Endothelial cell of umbilical vein (primary cell): ENCODE data around the gene VTI1A. TPM values are rescaled to one million over a fixed set of nuclear protein-coding genes. Genes with fewer than 3 reads are reported as not detected.
A peak's percentile ranks its signal among the peaks of the same experiment; 100 is the strongest.

ENCODE experiments used
- BruUV-seq: library from RNA; stranded (reverse); fragments of 400-500 nt; replicated peaks from 2 replicates; lab custom pipeline; 2021; lab: Mats Ljungman, UMichigan
- CTCF ChIA-PET: fragments of 300-600, 350-600 bp; sonication (Branson Sonifier 250); formaldehyde crosslinking; loops from one replicate; lab custom pipeline; 2021; ENCODE audit warnings: antibody characterized with exemption, inconsistent platforms; lab: Charles Lee
- POLR2A ChIA-PET: fragments of 300-600, 350-600 bp; sonication (Branson Sonifier 250); formaldehyde crosslinking; loops from one replicate; lab custom pipeline; 2021; ENCODE audit warnings: antibody characterized with exemption, inconsistent platforms; lab: Charles Lee
- DNase-seq: peaks from one replicate; pipeline ENCODE4 v3.0.0-alpha.2; 2011; ENCODE audit warnings: low read depth, low spot score
- FAIRE-seq: peaks from 2 replicates; lab custom pipeline; 2011; peaks lifted over from hg19 to GRCh38; lab: Jason Lieb, UNC
- H2AFZ ChIP-seq: 2 replicates; pipeline ENCODE4 v1.6.0; 2012; ENCODE audit warnings: low read depth, low read length, control low read depth, inconsistent platforms
- H3K27ac ChIP-seq: 2 replicates; pipeline ENCODE4 v1.5.1; 2011; ENCODE audit warnings: low read depth, mild to moderate bottlenecking, control low read depth, low read length, moderate library complexity; ENCODE audit not compliant: insufficient read depth
- H3K27me3 ChIP-seq, 2 experiments: 2 replicates each; pipeline versions ENCODE4 v1.6.0 to v1.6.1; 2011; ENCODE audit warnings: low read length in 2 of 2, mixed read lengths in 1 of 2; ENCODE audit not compliant: control insufficient read depth in 2 of 2, insufficient read depth in 2 of 2
- H3K36me3 ChIP-seq, 2 experiments: 2 replicates in 1 of 2; 3 replicates in 1 of 2; pipeline ENCODE4 v1.5.1; 2011; ENCODE audit warnings: low read length in 2 of 2, mild to moderate bottlenecking in 1 of 2, moderate library complexity in 1 of 2; ENCODE audit not compliant: control insufficient read depth in 2 of 2, insufficient read depth in 2 of 2; ENCODE audit errors: extremely low read depth in 1 of 2
- H3K4me1 ChIP-seq: 3 replicates; pipeline ENCODE4 v1.5.1; 2011; ENCODE audit warnings: mild to moderate bottlenecking, low read length; ENCODE audit not compliant: control insufficient read depth, insufficient read depth; ENCODE audit errors: extremely low read depth
- H3K4me2 ChIP-seq: 2 replicates; pipeline ENCODE4 v1.6.1; 2011; ENCODE audit warnings: low read length, control low read depth, mixed read lengths; ENCODE audit not compliant: insufficient read depth
- H3K4me3 ChIP-seq, 3 experiments: fragments of 200-600 bp in 1 of 3; sonication (generic), shearing (Covaris generic) in 1 of 3; replicated peaks in 1 of 3; 2 replicates each; pipeline ENCODE4 v1.5.1; 2011 to 2016; ENCODE audit warnings: control low read depth in 3 of 3, low read length in 3 of 3, mild to moderate bottlenecking in 2 of 3, inconsistent platforms in 1 of 3, low read depth in 1 of 3, moderate library complexity in 1 of 3; ENCODE audit not compliant: insufficient read depth in 1 of 3
- H3K79me2 ChIP-seq: 2 replicates; pipeline ENCODE4 v1.6.0; 2012; ENCODE audit warnings: low read length, inconsistent platforms; ENCODE audit not compliant: control insufficient read depth, insufficient read depth
- H3K9ac ChIP-seq: replicated peaks from 2 replicates; pipeline ENCODE3; 2011; ENCODE audit warnings: low read length, control low read depth; ENCODE audit not compliant: insufficient read depth; ENCODE audit errors: extremely low read depth
- H3K9me1 ChIP-seq: replicated peaks from 3 replicates; pipeline ENCODE4 v1.6.0; 2011; ENCODE audit warnings: mild to moderate bottlenecking, low read length; ENCODE audit not compliant: control insufficient read depth, insufficient read depth; ENCODE audit errors: extremely low read depth
- H3K9me3 ChIP-seq: replicated peaks from 2 replicates; pipeline ENCODE4 v1.5.1; 2012; ENCODE audit warnings: low read length, inconsistent platforms; ENCODE audit not compliant: control insufficient read depth, insufficient read depth
- H4K20me1 ChIP-seq: replicated peaks from 2 replicates; pipeline ENCODE3; 2011; ENCODE audit warnings: mild to moderate bottlenecking, low read length; ENCODE audit not compliant: control insufficient read depth, insufficient read depth; ENCODE audit errors: extremely low read depth
- EZH2 ChIP-seq: IDR thresholded peaks from 2 replicates; pipeline ENCODE4 v1.6.1; 2012; ENCODE audit warnings: borderline replicate concordance, low read depth, mild to moderate bottlenecking, moderate library complexity, low read length, inconsistent platforms; ENCODE audit not compliant: severe bottlenecking
- FOS ChIP-seq: IDR thresholded peaks from 2 replicates; pipeline ENCODE4 v1.6.1; 2011; ENCODE audit warnings: mild to moderate bottlenecking, low read length, moderate library complexity, borderline replicate concordance; ENCODE audit not compliant: insufficient read depth
- GATA2 ChIP-seq: IDR thresholded peaks from 2 replicates; pipeline ENCODE4 v1.7.0; 2011; ENCODE audit warnings: low read depth, mild to moderate bottlenecking, moderate library complexity, mixed read lengths, low read length; ENCODE audit not compliant: insufficient read length, insufficient read depth
- JUN ChIP-seq: IDR thresholded peaks from 2 replicates; pipeline ENCODE4 v1.6.1; 2011; ENCODE audit warnings: borderline replicate concordance, low read depth; ENCODE audit not compliant: insufficient read length, insufficient read depth
- MYC ChIP-seq: IDR thresholded peaks from one replicate; pipeline ENCODE4 v1.6.1; 2011; ENCODE audit warnings: mild to moderate bottlenecking, low read depth, low read length
- POLR2A ChIP-seq: IDR thresholded peaks from 2 replicates; pipeline ENCODE4 v1.6.1; 2012; ENCODE audit warnings: low read depth, mild to moderate bottlenecking, control low read depth, low read length
- POLR2AphosphoS5 ChIP-seq: IDR thresholded peaks from 2 replicates; pipeline ENCODE4 v1.6.1; 2012; ENCODE audit warnings: low read depth, mild to moderate bottlenecking, control low read depth, low read length, moderate library complexity; ENCODE audit not compliant: insufficient read depth
- dilution Hi-C: fragments of 300-500 bp; cut with MboI; formaldehyde crosslinking; loops from one replicate; pipeline ENCODE4 v1.15.0; 2019; ENCODE audit warnings: low sequenced_read_pairs; ENCODE audit not compliant: extremely low pct_ligation_motif_present
- intact Hi-C: fragments of 100-400 bp; cut with micrococcal nuclease; formaldehyde crosslinking; loops from one replicate; pipeline ENCODE4 v1.10.0; 2022
- polyA plus RNA-seq, 4 experiments: library from polyadenylated mRNA; depleted of rRNA in 3 of 4; stranded (reverse) in 3 of 4; unstranded in 1 of 4; fragments of >200 nt; gene quantifications; 2 replicates each; pipeline versions ENCODE4 v1.2.1 to v1.2.3, GENCODE V29; 2011 to 2012; ENCODE audit warnings: missing spikeins in 1 of 4
- total RNA-seq: library from RNA; stranded (reverse); gene quantifications from 2 replicates; pipeline ENCODE4 v1.2.3, GENCODE V29; 2021
- TF ChIP-seq, protein P1 (sequence below), 2 donors: IDR thresholded peaks; 1 replicate in 1 of 2; 2 replicates in 1 of 2; pipeline ENCODE4 v1.5.1; 2011; ENCODE audit warnings: low read length in 2 of 2, mild to moderate bottlenecking in 2 of 2, moderate library complexity in 2 of 2, control low read depth in 1 of 2, inconsistent platforms in 1 of 2, low read depth in 1 of 2; ENCODE audit not compliant: insufficient read depth in 1 of 2; ENCODE audit errors: extremely low read depth in 1 of 2
- TF ChIP-seq, protein P2 (sequence below): IDR thresholded peaks from 2 replicates; pipeline ENCODE4 v1.6.1; 2011; ENCODE audit not compliant: insufficient read depth, insufficient read length

VTI1A gene
- total and polyA plus RNA-seq, 2 donors (not counting 3 experiments of a cell fraction or from before 2014, with no cell fraction given) = 10.8 to 35.6 TPM

DNA sequence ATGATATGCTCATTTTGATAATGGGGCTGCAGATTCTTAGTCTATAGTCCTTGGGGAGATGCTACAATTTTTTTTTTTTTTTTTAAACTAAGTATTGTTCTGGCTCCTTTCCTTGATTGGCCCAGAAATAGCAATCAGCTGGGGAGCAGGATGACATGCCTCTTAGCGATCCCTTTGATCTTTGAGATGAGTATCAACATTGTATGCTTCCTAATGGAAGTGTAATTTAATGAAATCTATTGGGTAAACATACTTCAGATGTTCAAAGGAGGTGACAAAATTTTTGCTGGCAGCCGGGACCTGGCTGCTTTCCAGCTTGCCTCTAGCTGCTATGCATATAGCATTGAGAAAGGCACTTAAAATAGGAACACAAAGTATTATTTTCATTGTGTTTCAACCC lies 43.5 kb downstream of the VTI1A start:
- Histone ChIP-seq H3K9me1 (no peaks in the 10 kb centered on the region), H2AFZ (no peak overlapping the region), H3K27me3 (no peaks in the 10 kb centered on the region), H3K9ac (no peak overlapping the region), H3K79me2 (no peaks in the 10 kb centered on the region), H3K36me3 (no peaks in the 10 kb centered on the region), H3K27ac (no peak overlapping the region), H3K9me3 (no peaks in the 10 kb centered on the region), H3K4me1 (peaks cover 2% of the 10 kb centered on the region), H4K20me1 (no peaks in the 10 kb centered on the region), H3K4me3 (no peak overlapping the region), H3K4me2 (no peak overlapping the region)
- dilution Hi-C loops = no loop called here
- no peak for TF ChIP-seq EZH2
- TF ChIP-seq POLR2AphosphoS5 = no peak
- no peak for TF ChIP-seq FOS
- no TSS peak for BruUV-seq
- FAIRE-seq = no peak
- CTCF ChIA-PET = interaction anchor here (2.3 kb wide), 1 partner anchor 18 kb away, joined by 13 read pairs; no protein-coding TSS in a partner anchor
- POLR2A ChIA-PET = no interaction called here
- DNase-seq = peak; percentile 39
- intact Hi-C loops = no loop called here

- no peaks in the 10 kb centered on the region for H3K9me1 ChIP-seq
- no peaks in the 10 kb centered on the region for H3K9me3 ChIP-seq
- no peaks in the 10 kb centered on the region for H3K79me2 ChIP-seq
- dilution Hi-C loops (no loop called here), intact Hi-C loops (no loop called here)
- no peak overlapping the region for H2AFZ ChIP-seq
- no peak for FAIRE-seq
- no peak overlapping the region for H3K9ac ChIP-seq
- no peak overlapping the region for H3K27ac ChIP-seq
- H3K4me2 ChIP-seq = no peak overlapping the region
- H3K4me3 ChIP-seq = no peak overlapping the region
- TF ChIP-seq POLR2A (no peak), MYC (no peak), FOS (no peak), GATA2 (no peak), EZH2 (no peak), POLR2AphosphoS5 (no peak), JUN (no peak)
- TF ChIP-seq, protein P1, sequence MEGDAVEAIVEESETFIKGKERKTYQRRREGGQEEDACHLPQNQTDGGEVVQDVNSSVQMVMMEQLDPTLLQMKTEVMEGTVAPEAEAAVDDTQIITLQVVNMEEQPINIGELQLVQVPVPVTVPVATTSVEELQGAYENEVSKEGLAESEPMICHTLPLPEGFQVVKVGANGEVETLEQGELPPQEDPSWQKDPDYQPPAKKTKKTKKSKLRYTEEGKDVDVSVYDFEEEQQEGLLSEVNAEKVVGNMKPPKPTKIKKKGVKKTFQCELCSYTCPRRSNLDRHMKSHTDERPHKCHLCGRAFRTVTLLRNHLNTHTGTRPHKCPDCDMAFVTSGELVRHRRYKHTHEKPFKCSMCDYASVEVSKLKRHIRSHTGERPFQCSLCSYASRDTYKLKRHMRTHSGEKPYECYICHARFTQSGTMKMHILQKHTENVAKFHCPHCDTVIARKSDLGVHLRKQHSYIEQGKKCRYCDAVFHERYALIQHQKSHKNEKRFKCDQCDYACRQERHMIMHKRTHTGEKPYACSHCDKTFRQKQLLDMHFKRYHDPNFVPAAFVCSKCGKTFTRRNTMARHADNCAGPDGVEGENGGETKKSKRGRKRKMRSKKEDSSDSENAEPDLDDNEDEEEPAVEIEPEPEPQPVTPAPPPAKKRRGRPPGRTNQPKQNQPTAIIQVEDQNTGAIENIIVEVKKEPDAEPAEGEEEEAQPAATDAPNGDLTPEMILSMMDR (IDR thresholded peaks at IDR 0.05; ENCODE audit: extremely low read depth in 1 of 2, insufficient read depth in 1 of 2, low read depth in 1 of 2, low read length in 2 of 2) = no peak
- TF ChIP-seq, protein P2, sequence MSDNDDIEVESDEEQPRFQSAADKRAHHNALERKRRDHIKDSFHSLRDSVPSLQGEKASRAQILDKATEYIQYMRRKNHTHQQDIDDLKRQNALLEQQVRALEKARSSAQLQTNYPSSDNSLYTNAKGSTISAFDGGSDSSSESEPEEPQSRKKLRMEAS = no peak
- no TSS peak for BruUV-seq
- no peaks in the 10 kb centered on the region for H3K36me3 ChIP-seq
- POLR2A ChIA-PET = no interaction called here
- H3K27me3 ChIP-seq = no peaks in the 10 kb centered on the region
- DNase-seq = no peak
- CTCF ChIA-PET = interaction anchor here (2.3 kb wide), 1 partner anchor 19 kb away, joined by 13 read pairs; no protein-coding TSS in a partner anchor
- no peaks in the 10 kb centered on the region for H4K20me1 ChIP-seq
- peaks cover 2% of the 10 kb centered on the region for H3K4me1 ChIP-seq
These were observed 44.1 kb downstream of the VTI1A start for GRCh38 chr10:112491144-112491543.
